ENCODE data around the gene EIF5AL1.

DNA sequence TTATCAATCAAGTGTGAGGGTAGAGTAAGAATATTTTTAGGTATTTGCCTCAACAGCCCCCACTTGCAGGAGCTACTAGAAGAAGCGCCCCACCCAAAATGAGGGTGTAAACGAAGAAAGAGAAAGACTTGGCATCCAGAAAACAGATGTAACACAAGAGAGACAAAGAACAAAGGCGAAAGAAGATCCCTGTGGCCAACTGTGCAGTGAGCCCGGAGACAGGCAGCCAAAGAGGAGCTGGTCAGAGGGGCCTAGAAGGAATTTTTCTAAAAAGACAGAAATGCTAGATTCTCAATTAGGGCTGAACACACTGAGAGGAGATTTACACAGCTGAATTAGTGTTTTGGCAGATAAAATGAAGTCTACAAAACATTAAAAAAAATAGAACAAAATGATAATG lies 29.6 kb upstream of the EIF5AL1 start:
- TF ChIP-seq, protein P1, sequence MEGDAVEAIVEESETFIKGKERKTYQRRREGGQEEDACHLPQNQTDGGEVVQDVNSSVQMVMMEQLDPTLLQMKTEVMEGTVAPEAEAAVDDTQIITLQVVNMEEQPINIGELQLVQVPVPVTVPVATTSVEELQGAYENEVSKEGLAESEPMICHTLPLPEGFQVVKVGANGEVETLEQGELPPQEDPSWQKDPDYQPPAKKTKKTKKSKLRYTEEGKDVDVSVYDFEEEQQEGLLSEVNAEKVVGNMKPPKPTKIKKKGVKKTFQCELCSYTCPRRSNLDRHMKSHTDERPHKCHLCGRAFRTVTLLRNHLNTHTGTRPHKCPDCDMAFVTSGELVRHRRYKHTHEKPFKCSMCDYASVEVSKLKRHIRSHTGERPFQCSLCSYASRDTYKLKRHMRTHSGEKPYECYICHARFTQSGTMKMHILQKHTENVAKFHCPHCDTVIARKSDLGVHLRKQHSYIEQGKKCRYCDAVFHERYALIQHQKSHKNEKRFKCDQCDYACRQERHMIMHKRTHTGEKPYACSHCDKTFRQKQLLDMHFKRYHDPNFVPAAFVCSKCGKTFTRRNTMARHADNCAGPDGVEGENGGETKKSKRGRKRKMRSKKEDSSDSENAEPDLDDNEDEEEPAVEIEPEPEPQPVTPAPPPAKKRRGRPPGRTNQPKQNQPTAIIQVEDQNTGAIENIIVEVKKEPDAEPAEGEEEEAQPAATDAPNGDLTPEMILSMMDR (IDR thresholded peaks at IDR 0.05; ENCODE audit: insufficient read depth, low read length): no peak
- TF ChIP-seq GABPA (IDR thresholded peaks at IDR 0.05; ENCODE audit: low read depth): no peak
- no peak for TF ChIP-seq POLR2AphosphoS5 (IDR thresholded peaks at IDR 0.05; ENCODE audit: low read depth)
- TF ChIP-seq, protein P2, sequence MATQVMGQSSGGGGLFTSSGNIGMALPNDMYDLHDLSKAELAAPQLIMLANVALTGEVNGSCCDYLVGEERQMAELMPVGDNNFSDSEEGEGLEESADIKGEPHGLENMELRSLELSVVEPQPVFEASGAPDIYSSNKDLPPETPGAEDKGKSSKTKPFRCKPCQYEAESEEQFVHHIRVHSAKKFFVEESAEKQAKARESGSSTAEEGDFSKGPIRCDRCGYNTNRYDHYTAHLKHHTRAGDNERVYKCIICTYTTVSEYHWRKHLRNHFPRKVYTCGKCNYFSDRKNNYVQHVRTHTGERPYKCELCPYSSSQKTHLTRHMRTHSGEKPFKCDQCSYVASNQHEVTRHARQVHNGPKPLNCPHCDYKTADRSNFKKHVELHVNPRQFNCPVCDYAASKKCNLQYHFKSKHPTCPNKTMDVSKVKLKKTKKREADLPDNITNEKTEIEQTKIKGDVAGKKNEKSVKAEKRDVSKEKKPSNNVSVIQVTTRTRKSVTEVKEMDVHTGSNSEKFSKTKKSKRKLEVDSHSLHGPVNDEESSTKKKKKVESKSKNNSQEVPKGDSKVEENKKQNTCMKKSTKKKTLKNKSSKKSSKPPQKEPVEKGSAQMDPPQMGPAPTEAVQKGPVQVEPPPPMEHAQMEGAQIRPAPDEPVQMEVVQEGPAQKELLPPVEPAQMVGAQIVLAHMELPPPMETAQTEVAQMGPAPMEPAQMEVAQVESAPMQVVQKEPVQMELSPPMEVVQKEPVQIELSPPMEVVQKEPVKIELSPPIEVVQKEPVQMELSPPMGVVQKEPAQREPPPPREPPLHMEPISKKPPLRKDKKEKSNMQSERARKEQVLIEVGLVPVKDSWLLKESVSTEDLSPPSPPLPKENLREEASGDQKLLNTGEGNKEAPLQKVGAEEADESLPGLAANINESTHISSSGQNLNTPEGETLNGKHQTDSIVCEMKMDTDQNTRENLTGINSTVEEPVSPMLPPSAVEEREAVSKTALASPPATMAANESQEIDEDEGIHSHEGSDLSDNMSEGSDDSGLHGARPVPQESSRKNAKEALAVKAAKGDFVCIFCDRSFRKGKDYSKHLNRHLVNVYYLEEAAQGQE (IDR thresholded peaks at IDR 0.05; ENCODE audit: insufficient replicate concordance, low read depth): no peak
- no peak for TF ChIP-seq SPI1 (IDR thresholded peaks at IDR 0.05; ENCODE audit: borderline replicate concordance, low read depth)

All from HL-60 (cell line).